ENCODE measurements around the gene CBFA2T3. TPM values are rescaled to one million over a fixed set of nuclear protein-coding genes. Genes with fewer than 3 reads are reported as not detected.

The CBFA2T3 gene
- total RNA-seq, 1 donor from 2014 or later = not detected

DNA sequence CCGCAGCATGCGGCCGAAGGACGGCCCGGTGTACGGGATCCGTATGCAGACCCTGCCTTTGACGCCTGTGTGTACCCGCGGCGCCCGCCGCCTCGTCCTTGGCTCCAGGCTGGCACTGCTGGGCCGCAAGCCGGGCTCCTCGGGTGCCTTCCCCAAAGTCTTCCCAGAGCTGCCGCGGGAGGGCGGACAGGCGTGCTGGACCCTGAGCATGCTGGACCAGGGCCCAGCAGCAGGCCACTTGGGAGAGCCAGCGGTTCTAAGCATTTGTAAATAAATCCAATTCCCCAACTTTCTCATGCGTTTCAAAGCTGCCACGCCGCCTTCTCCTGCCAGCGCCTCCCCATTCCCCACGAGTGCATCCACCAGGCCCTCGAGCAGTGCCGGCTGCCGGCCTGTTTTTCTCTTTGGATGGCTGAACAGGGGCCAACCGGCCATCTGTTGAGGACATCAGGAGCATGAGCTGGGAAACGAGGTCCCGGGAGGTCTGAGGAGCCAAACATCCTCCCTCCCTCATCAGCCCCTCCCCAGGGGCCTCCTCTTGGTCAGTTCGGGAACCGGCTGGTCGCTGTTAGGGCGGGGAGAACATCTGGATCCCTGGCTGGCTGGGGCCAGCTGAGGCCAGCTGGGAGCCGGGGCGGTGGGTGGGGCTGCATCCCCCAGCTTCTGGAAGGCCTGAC, 90.0 kb downstream of the CBFA2T3 start:
- Mint-ChIP-seq H3K4me1 (ENCODE audit: unreplicated experiment) (peaks cover 2% of the 10 kb centered on the region), H3K27ac (ENCODE audit: unreplicated experiment) (no peak overlapping the region), H3K4me3 (ENCODE audit: unreplicated experiment) (no peak overlapping the region), H3K9me3 (ENCODE audit: unreplicated experiment) (no peaks in the 10 kb centered on the region), H3K36me3 (ENCODE audit: unreplicated experiment) (no peaks in the 10 kb centered on the region), H3K27me3 (ENCODE audit: unreplicated experiment) (peaks cover 5% of the 10 kb centered on the region)
- no peak for TF ChIP-seq CTCF (IDR thresholded peaks at IDR 0.05)
- no peak for DNase-seq (ENCODE audit: extremely low spot score, unreplicated experiment)

DNA sequence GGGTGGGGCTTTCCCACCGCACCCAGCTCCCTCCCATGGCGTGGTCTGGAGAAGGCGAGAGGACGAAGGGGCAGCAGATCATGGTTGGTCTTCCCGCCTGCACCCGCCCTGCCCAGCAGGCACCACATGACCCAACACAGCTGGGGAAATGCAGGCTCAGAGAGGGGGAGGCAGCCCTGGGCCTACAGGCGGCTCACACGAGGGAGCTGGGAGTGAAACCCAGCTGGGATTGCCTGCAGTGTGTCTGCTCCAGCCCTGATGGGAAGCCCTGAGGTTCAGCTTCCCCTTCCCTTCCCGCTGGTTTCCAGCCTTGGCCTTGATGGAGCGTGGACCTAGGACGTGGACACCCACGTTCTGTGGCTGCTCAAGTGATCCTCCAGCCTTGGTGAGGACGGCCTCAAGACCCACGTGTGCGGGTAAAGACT, 90.6 kb downstream of the CBFA2T3 start:
- DNase-seq (ENCODE audit: extremely low spot score, unreplicated experiment) = no peak
- Mint-ChIP-seq H3K27ac (ENCODE audit: unreplicated experiment) (no peak overlapping the region), H3K27me3 (ENCODE audit: unreplicated experiment) (peaks cover 5% of the 10 kb centered on the region), H3K36me3 (ENCODE audit: unreplicated experiment) (no peaks in the 10 kb centered on the region), H3K4me3 (ENCODE audit: unreplicated experiment) (no peak overlapping the region), H3K4me1 (ENCODE audit: unreplicated experiment) (peaks cover 2% of the 10 kb centered on the region), H3K9me3 (ENCODE audit: unreplicated experiment) (no peaks in the 10 kb centered on the region)
- no peak for TF ChIP-seq CTCF (IDR thresholded peaks at IDR 0.05)

DNA sequence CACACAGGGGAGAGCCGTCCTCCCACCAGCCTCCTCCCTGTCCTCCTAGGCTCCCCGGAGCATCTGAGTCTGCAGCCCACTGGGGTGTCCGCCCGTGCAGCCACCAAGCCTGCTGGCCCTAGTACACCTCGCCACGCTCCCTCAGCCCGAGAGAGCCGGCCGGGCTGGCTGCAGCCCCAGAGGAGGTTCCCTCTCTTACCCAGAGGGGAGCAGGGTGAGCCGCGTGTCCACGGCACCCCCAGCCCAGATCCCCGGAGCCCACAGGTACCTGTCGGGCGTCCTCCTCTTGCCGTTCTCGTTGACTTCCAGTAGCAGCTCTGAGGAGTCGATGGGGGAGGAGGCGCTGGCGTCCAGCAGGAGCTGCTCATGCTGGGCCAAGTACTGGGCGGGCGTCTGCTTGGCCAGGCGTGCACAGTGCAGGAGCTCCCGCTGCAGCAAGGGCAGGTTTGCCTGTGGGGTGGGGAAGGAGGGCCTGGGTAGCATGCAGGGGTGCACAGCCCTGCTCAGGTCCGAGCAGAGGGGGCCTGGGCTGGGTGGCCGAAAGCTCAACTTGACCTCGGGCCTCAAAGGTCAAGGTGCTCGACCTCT, 91.2 kb downstream of the CBFA2T3 start:
- Mint-ChIP-seq H3K36me3 (ENCODE audit: unreplicated experiment) (no peaks in the 10 kb centered on the region), H3K27me3 (ENCODE audit: unreplicated experiment) (peaks cover 2% of the 10 kb centered on the region), H3K4me3 (ENCODE audit: unreplicated experiment) (no peak overlapping the region), H3K4me1 (ENCODE audit: unreplicated experiment) (peaks cover 2% of the 10 kb centered on the region), H3K27ac (ENCODE audit: unreplicated experiment) (no peak overlapping the region), H3K9me3 (ENCODE audit: unreplicated experiment) (no peaks in the 10 kb centered on the region)
- DNase-seq (ENCODE audit: extremely low spot score, unreplicated experiment) = no peak
- no peak for TF ChIP-seq CTCF (IDR thresholded peaks at IDR 0.05)

DNA sequence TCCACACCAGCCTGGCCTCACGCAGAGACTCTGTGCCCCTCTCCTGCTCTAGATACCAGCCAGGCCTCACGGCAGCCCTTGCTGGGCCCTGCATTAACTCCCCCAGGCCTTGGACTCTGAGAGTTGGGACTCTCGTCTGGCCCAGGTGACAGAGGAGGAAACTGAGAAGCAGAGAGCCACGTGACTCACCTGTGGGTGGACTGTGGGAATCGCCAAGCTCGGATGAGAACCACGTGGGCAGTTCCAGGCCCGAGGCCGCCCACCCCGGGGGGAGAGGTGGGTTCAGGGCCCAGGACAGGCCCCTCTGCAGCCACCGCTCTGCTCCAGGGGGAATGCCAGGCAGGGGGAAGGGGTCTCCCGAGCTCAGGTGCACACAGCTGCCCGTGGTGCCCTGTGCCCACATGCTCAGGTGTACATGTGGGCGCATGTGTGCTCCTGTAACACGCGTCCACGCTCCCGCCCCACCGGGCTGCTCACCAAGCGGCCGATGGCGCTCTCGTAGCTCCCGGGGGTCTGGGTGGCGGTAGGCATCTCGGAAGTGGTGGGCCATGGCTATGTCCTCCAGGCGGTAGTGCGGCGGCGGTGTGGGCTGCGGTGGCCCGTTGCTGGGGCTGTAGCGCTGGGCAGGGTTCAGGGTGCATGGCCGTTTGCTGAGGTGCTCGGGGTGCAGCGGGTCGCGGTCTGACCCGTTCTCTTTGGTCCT, 92.3 kb downstream of the CBFA2T3 start:
- TF ChIP-seq CTCF (IDR thresholded peaks at IDR 0.05) = no peak
- DNase-seq (ENCODE audit: extremely low spot score, unreplicated experiment) = no peak
- H3K4me3 Mint-ChIP-seq (ENCODE audit: unreplicated experiment) = no peak overlapping the region
- H3K9me3 Mint-ChIP-seq (ENCODE audit: unreplicated experiment) = no peaks in the 10 kb centered on the region
- H3K27me3 Mint-ChIP-seq (ENCODE audit: unreplicated experiment) = peaks cover 8% of the 10 kb centered on the region
- no peak overlapping the region for H3K27ac Mint-ChIP-seq (ENCODE audit: unreplicated experiment)
- no peaks in the 10 kb centered on the region for H3K36me3 Mint-ChIP-seq (ENCODE audit: unreplicated experiment)
- peaks cover 2% of the 10 kb centered on the region for H3K4me1 Mint-ChIP-seq (ENCODE audit: unreplicated experiment)

GRCh38 chr16:88883946-88884345, 93.1 kb downstream of the CBFA2T3 start:
- peaks cover 8% of the 10 kb centered on the region for H3K27me3 Mint-ChIP-seq (ENCODE audit: unreplicated experiment)
- no peak for DNase-seq (ENCODE audit: extremely low spot score, unreplicated experiment)
- no peaks in the 10 kb centered on the region for H3K36me3 Mint-ChIP-seq (ENCODE audit: unreplicated experiment)
- H3K4me3 Mint-ChIP-seq (ENCODE audit: unreplicated experiment) = no peak overlapping the region
- no peaks in the 10 kb centered on the region for H3K9me3 Mint-ChIP-seq (ENCODE audit: unreplicated experiment)
- TF ChIP-seq CTCF (IDR thresholded peaks at IDR 0.05) = no peak
- peaks cover 2% of the 10 kb centered on the region for H3K4me1 Mint-ChIP-seq (ENCODE audit: unreplicated experiment)
- no peak overlapping the region for H3K27ac Mint-ChIP-seq (ENCODE audit: unreplicated experiment)
